Measurements from ENCODE around the gene ZBTB20. TPM values are rescaled to one million over a fixed set of nuclear protein-coding genes. Genes with fewer than 3 reads are reported as not detected.
A peak's percentile ranks its signal among the peaks of the same experiment; 100 is the strongest.

The ZBTB20 gene
- total RNA-seq, 2 experiments from 2014 or later, result 5.1 to 5.3 TPM

DNA sequence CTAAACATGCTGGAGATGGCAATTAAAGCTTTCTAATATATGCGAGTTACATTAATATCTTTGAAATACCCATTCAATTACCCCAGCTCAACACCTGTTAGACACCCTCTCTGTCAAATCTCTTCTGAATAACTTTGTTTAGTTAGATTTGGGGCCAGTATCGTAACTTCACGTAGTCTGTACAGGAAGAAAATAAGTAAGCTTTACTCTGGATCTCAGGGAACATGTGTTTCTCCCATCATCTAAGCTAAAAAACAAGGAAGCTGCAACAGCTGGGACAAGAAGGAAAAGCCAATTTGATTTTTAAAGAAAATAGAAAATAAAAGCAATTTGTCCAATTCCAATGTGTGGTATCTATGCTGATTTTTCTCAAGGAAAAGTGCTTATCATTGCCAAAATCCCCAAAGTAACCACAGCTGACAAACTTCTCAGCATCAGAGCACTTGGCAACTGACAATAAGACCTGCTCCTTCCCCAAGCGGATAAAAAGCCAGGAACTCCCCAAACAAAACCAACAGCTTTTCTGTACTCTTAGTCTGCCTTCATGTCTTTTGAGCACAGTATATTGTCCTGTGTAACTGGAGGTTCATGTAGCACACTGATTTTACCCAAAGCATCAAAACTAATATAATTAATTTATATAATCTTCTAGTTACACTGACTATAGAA lies 279.1 kb downstream of the ZBTB20 start:
- ChIA-PET CTCF (no interaction called here), POLR2A (no interaction called here)
- peaks cover under 1% of the 10 kb centered on the region for H3K36me3 Mint-ChIP-seq (ENCODE audit: low read depth)
- peaks cover 18% of the 10 kb centered on the region for H3K4me1 Mint-ChIP-seq (ENCODE audit: low read depth)
- TF ChIP-seq CTCF (IDR thresholded peaks at IDR 0.05), result no peak
- no peak overlapping the region for H3K4me3 Mint-ChIP-seq
- intact Hi-C loops (cut with micrococcal nuclease), result no loop called here
- DNase-seq, result no peak
- no peaks in the 10 kb centered on the region for H3K9me3 Mint-ChIP-seq
- ATAC-seq, result no peak
- no peak overlapping the region for H3K27ac Mint-ChIP-seq
- H3K27me3 Mint-ChIP-seq, result no peaks in the 10 kb centered on the region

- CTCF ChIA-PET, result no interaction called here
- DNase-seq, result no peak
- intact Hi-C loops (cut with micrococcal nuclease), result no loop called here
- Mint-ChIP-seq H3K27ac (no peak overlapping the region), H3K4me1 (ENCODE audit: low read depth) (peaks cover 18% of the 10 kb centered on the region), H3K27me3 (no peaks in the 10 kb centered on the region), H3K4me3 (no peak overlapping the region), H3K9me3 (no peaks in the 10 kb centered on the region), H3K36me3 (ENCODE audit: low read depth) (no peaks in the 10 kb centered on the region)
- POLR2A ChIA-PET, result interaction anchor here (1.1 kb wide), 1 partner anchor 20 kb away, joined by 3 read pairs; no protein-coding TSS in a partner anchor
- TF ChIP-seq CTCF (IDR thresholded peaks at IDR 0.05), result no peak
- no peak for ATAC-seq
These were observed 279.7 kb downstream of the ZBTB20 start for GRCh38 chr3:114867359-114867758.

DNA sequence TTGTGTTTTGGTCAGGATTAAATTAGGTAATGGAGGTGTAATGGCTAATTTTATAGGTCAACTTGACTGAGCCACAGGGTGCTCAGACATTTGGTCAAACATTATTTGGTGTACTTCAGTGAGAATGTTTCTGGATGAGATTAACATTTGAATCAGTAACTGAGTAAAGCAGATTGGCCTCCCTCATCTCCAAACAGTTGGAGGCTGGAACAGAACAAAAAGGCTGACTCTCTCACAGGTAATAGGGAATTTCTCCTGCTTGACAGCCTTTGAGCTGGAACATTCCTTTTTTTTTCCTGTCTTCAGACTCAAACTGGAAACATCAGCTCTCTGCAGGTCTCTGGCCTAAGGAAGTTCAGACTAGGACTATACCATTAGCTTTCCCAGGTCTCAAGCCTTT lies 280.7 kb downstream of the ZBTB20 start:
- Mint-ChIP-seq H3K27me3 (no peaks in the 10 kb centered on the region), H3K4me1 (ENCODE audit: low read depth) (peaks cover 19% of the 10 kb centered on the region), H3K36me3 (ENCODE audit: low read depth) (no peaks in the 10 kb centered on the region), H3K4me3 (no peak overlapping the region), H3K27ac (no peak overlapping the region), H3K9me3 (no peaks in the 10 kb centered on the region)
- DNase-seq, result no peak
- no peak for ATAC-seq
- POLR2A ChIA-PET, result interaction anchor here (1.1 kb wide), 1 partner anchor 19 kb away, joined by 3 read pairs; no protein-coding TSS in a partner anchor
- no peak for TF ChIP-seq CTCF (IDR thresholded peaks at IDR 0.05)
- intact Hi-C loops (cut with micrococcal nuclease), result no loop called here
- CTCF ChIA-PET, result no interaction called here

DNA sequence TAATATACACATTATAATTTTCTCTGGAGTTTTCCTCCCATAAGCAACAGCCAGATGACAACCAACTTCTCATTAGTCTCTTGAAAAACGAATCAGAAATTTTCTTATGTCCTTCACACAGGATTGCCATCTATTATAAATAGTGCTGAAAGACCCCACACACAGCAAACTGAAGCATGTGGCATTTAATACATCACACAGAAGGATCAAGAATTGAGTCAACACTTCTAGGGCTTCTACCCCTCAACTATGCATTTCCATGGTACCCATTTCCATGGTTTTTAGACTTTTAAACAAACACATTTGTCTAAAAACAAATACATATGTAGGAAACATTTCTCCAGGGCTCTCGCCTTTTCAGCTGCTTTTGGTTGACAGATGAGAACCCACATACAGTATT lies 282.1 kb downstream of the ZBTB20 start:
- no peaks in the 10 kb centered on the region for H3K9me3 Mint-ChIP-seq
- POLR2A ChIA-PET, result no interaction called here
- no peaks in the 10 kb centered on the region for H3K36me3 Mint-ChIP-seq (ENCODE audit: low read depth)
- peaks cover 25% of the 10 kb centered on the region for H3K4me1 Mint-ChIP-seq (ENCODE audit: low read depth)
- no peaks in the 10 kb centered on the region for H3K27me3 Mint-ChIP-seq
- intact Hi-C loops (cut with micrococcal nuclease), result no loop called here
- H3K4me3 Mint-ChIP-seq, result no peak overlapping the region
- CTCF ChIA-PET, result no interaction called here
- TF ChIP-seq CTCF (IDR thresholded peaks at IDR 0.05), result no peak
- DNase-seq, result no peak
- H3K27ac Mint-ChIP-seq, result no peak overlapping the region
- ATAC-seq, result no peak

DNA sequence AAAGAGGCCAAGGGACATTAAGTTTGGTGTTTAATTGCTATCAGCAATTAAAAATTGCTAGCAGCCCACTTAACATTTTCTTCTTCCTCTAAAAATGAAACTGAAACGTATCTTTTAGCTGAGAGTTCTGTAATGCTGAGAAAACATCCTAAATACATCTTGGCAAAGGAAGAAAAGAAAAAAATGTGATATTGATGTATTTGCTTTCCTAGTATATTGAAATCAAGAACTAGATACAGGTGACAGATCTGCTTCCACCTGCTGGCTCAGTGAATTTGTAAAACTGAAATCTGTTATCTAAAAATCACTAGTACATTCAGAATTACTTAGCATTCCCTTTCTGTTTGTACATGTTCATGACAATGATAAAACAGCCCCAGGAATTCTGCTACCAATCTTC lies 283.2 kb downstream of the ZBTB20 start:
- Mint-ChIP-seq H3K36me3 (ENCODE audit: low read depth) (no peaks in the 10 kb centered on the region), H3K4me1 (ENCODE audit: low read depth) (peaks cover 23% of the 10 kb centered on the region), H3K27me3 (no peaks in the 10 kb centered on the region), H3K27ac (peak overlapping the region; percentile 75), H3K9me3 (no peaks in the 10 kb centered on the region), H3K4me3 (peak overlapping the region; percentile 68)
- intact Hi-C loops (cut with micrococcal nuclease), result no loop called here
- ChIA-PET CTCF (no interaction called here), POLR2A (no interaction called here)
- ATAC-seq (no peak), DNase-seq (no peak)
- TF ChIP-seq CTCF (IDR thresholded peaks at IDR 0.05), result no peak

All from activated CD8-positive, alpha-beta T cell treated with anti-CD3 and anti-CD28 coated beads for 36 hours (primary cell).